Keratinocyte (primary cell): Measurements from ENCODE around the gene ZNF141. TPM values are rescaled to one million over a fixed set of nuclear protein-coding genes. Genes with fewer than 3 reads are reported as not detected.

Source experiments
- DNase-seq: peaks from one replicate; pipeline ENCODE4 v3.0.0-alpha.2; 2011; ENCODE audit warnings: low read depth, missing footprints, low spot score
- FAIRE-seq: peaks from 2 replicates; lab custom pipeline; 2011; peaks lifted over from hg19 to GRCh38; lab: Jason Lieb, UNC
- H2AFZ ChIP-seq: 2 replicates; pipeline ENCODE4 v1.6.0; 2012; ENCODE audit warnings: low read length, control low read depth, inconsistent platforms; ENCODE audit not compliant: control insufficient read depth
- H3K27ac ChIP-seq: 2 replicates; pipeline ENCODE4 v1.5.1; 2011; ENCODE audit warnings: low read length; ENCODE audit not compliant: control insufficient read depth, insufficient read depth
- H3K27me3 ChIP-seq: 3 replicates; pipeline ENCODE4 v1.6.0; 2011; ENCODE audit warnings: low read length; ENCODE audit not compliant: control insufficient read depth, insufficient read depth; ENCODE audit errors: extremely low read depth
- H3K36me3 ChIP-seq, 2 experiments: 2 replicates in 1 of 2; 3 replicates in 1 of 2; pipeline ENCODE4 v1.5.1; 2011; ENCODE audit warnings: low read length in 2 of 2, mild to moderate bottlenecking in 1 of 2; ENCODE audit not compliant: control insufficient read depth in 2 of 2, insufficient read depth in 2 of 2; ENCODE audit errors: extremely low read depth in 1 of 2
- H3K4me1 ChIP-seq: 3 replicates; pipeline ENCODE4 v1.5.1; 2011; ENCODE audit warnings: low read length; ENCODE audit not compliant: control insufficient read depth, insufficient read depth; ENCODE audit errors: extremely low read depth
- H3K4me2 ChIP-seq: 3 replicates; pipeline ENCODE4 v1.6.0; 2011; ENCODE audit warnings: low read depth, low read length; ENCODE audit not compliant: control insufficient read depth, insufficient read depth; ENCODE audit errors: extremely low read depth
- H3K4me3 ChIP-seq, 3 experiments: fragments of 200-600 bp in 1 of 3; sonication (generic) in 1 of 3; 2 replicates in 2 of 3; 3 replicates in 1 of 3; pipeline ENCODE4 v1.5.1; 2011 to 2016; ENCODE audit warnings: low read length in 3 of 3, mild to moderate bottlenecking in 3 of 3, control low read depth in 2 of 3, inconsistent platforms in 1 of 3, low read depth in 1 of 3, mixed read lengths in 1 of 3, mixed run types in 1 of 3, moderate library complexity in 1 of 3; ENCODE audit not compliant: control insufficient read depth in 2 of 3, insufficient read depth in 2 of 3; ENCODE audit errors: extremely low read depth in 1 of 3
- H3K79me2 ChIP-seq: 2 replicates; pipeline ENCODE4 v1.6.0; 2012; ENCODE audit warnings: low read length; ENCODE audit not compliant: control insufficient read depth, insufficient read depth
- H3K9ac ChIP-seq: 3 replicates; pipeline ENCODE4 v1.6.0; 2011; ENCODE audit warnings: low read length; ENCODE audit not compliant: control insufficient read depth, insufficient read depth; ENCODE audit errors: extremely low read depth
- H3K9me1 ChIP-seq: 3 replicates; pipeline ENCODE4 v1.6.0; 2011; ENCODE audit warnings: low read length; ENCODE audit not compliant: control insufficient read depth, insufficient read depth; ENCODE audit errors: extremely low read depth
- H3K9me3 ChIP-seq: 2 replicates; pipeline ENCODE4 v1.5.1; 2012; ENCODE audit warnings: low read depth, low read length; ENCODE audit not compliant: control insufficient read depth
- H4K20me1 ChIP-seq: 3 replicates; pipeline ENCODE4 v1.6.0; 2011; ENCODE audit warnings: low read length; ENCODE audit not compliant: control insufficient read depth, insufficient read depth; ENCODE audit errors: extremely low read depth
- EZH2 ChIP-seq: IDR thresholded peaks from one replicate; pipeline ENCODE4 v1.6.1; 2012; ENCODE audit warnings: inconsistent platforms, mild to moderate bottlenecking, low read length, moderate library complexity
- dilution Hi-C: fragments of 300-500 bp; cut with MboI; formaldehyde crosslinking; loops from one replicate; pipeline ENCODE4 v1.7.0; 2020; ENCODE audit warnings: low sequenced_read_pairs; ENCODE audit not compliant: extremely low pct_ligation_motif_present
- polyA plus RNA-seq, 5 experiments: library from polyadenylated mRNA; depleted of rRNA in 3 of 5; stranded (reverse) in 3 of 5; stranded (forward) in 1 of 5; unstranded in 1 of 5; fragments of >200 nt; gene quantifications; 1 replicate in 1 of 5; 2 replicates in 3 of 5; 3 replicates in 1 of 5; pipeline versions ENCODE4 v1.2.1 to v1.2.3, GENCODE V29; 2011 to 2012; ENCODE audit warnings: missing spikeins in 2 of 5, low read depth in 1 of 5, low replicate concordance in 1 of 5
- TF ChIP-seq, protein P1 (sequence below), 3 experiments: IDR thresholded peaks in 1 of 3; conservative IDR thresholded peaks in 1 of 3; optimal IDR thresholded peaks in 1 of 3; 2 replicates in 2 of 3; 3 replicates in 1 of 3; pipeline versions ENCODE3 to v1.5.1; 2011; ENCODE audit warnings: low read length in 3 of 3, mild to moderate bottlenecking in 3 of 3, moderate library complexity in 2 of 3, control low read depth in 1 of 3, inconsistent platforms in 1 of 3; ENCODE audit not compliant: insufficient read depth in 2 of 3; ENCODE audit errors: extremely low read depth in 1 of 3

ZNF141 gene
- polyA plus RNA-seq, 1 donor (not counting 4 experiments of a cell fraction or from before 2014, with no cell fraction given), result 3.7 TPM

DNA sequence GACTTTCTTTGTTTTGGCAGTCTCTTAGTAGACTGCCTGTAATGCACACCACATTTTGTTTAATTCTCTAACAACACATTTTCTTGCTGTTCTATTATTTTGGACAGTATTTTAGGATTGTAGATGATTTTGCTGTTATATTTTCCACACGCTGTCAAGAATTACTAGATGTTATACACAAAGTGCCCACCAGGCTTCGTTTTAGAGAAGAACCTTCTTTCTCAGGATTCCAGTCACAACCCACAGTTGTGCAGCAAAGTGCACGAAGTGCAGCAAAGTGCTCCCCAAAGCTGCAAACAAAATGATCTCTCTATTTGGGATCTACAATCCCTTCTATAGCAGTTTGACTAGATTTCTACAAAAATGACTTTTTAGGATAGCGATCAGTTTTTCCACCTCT lies 2.4 kb downstream of the ZNF141 start:
- H3K36me3 ChIP-seq, result peaks cover 0 to 4% of the 10 kb centered on the region in 2 experiments
- no peak overlapping the region for H3K4me2 ChIP-seq
- dilution Hi-C loops, result no loop called here
- H3K79me2 ChIP-seq, result peaks cover 43% of the 10 kb centered on the region
- no peak overlapping the region for H3K4me3 ChIP-seq
- H3K9me1 ChIP-seq, result no peaks in the 10 kb centered on the region
- no peak overlapping the region for H3K27ac ChIP-seq
- TF ChIP-seq, protein P1, sequence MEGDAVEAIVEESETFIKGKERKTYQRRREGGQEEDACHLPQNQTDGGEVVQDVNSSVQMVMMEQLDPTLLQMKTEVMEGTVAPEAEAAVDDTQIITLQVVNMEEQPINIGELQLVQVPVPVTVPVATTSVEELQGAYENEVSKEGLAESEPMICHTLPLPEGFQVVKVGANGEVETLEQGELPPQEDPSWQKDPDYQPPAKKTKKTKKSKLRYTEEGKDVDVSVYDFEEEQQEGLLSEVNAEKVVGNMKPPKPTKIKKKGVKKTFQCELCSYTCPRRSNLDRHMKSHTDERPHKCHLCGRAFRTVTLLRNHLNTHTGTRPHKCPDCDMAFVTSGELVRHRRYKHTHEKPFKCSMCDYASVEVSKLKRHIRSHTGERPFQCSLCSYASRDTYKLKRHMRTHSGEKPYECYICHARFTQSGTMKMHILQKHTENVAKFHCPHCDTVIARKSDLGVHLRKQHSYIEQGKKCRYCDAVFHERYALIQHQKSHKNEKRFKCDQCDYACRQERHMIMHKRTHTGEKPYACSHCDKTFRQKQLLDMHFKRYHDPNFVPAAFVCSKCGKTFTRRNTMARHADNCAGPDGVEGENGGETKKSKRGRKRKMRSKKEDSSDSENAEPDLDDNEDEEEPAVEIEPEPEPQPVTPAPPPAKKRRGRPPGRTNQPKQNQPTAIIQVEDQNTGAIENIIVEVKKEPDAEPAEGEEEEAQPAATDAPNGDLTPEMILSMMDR (optimal IDR thresholded peaks at IDR 0.05 in 1 of 3, IDR thresholded peaks at IDR 0.05 in 1 of 3, conservative IDR thresholded peaks at IDR 0.05 in 1 of 3; ENCODE audit: extremely low read depth in 1 of 3, insufficient read depth in 2 of 3, low read length in 3 of 3), result peak in 2 of 3 experiments; percentile 13 to 19
- no peak for TF ChIP-seq EZH2
- FAIRE-seq (no peak), DNase-seq (no peak)
- no peak overlapping the region for H2AFZ ChIP-seq
- no peak overlapping the region for H3K9ac ChIP-seq
- peaks cover 5% of the 10 kb centered on the region for H3K9me3 ChIP-seq
- H3K27me3 ChIP-seq, result no peaks in the 10 kb centered on the region
- H3K4me1 ChIP-seq, result peaks cover 9% of the 10 kb centered on the region
- no peaks in the 10 kb centered on the region for H4K20me1 ChIP-seq

DNA sequence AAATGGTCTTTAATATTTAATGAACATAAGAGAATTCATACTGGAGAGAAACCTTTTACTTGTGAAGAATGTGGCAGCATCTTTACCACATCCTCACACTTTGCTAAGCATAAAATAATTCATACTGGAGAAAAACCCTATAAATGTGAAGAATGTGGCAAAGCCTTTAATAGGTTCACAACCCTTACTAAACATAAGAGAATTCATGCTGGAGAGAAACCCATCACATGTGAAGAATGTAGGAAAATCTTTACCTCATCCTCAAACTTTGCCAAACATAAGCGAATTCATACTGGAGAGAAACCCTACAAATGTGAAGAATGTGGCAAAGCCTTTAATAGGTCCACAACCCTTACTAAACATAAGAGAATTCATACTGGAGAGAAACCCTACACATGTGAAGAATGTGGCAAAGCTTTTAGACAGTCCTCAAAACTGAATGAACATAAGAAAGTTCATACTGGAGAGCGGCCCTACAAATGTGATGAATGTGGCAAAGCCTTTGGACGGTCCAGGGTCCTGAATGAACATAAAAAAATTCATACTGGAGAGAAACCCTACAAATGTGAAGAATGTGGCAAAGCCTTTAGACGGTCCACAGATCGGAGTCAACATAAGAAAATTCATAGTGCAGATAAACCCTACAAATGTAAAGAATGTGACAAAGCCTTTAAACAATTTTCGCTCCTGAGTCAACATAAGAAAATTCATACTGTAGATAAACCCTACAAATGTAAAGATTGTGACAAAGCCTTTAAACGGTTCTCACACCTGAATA lies 35.6 kb downstream of the ZNF141 start:
- Histone ChIP-seq H3K9ac (no peak overlapping the region), H3K79me2 (no peaks in the 10 kb centered on the region), H2AFZ (no peak overlapping the region), H3K4me1 (no peaks in the 10 kb centered on the region), H3K9me1 (no peaks in the 10 kb centered on the region), H3K4me3 (no peak overlapping the region), H4K20me1 (no peaks in the 10 kb centered on the region), H3K27me3 (no peaks in the 10 kb centered on the region), H3K27ac (no peak overlapping the region), H3K36me3 (peaks cover 2 to 4% of the 10 kb centered on the region in 2 experiments), H3K9me3 (peaks cover 47% of the 10 kb centered on the region), H3K4me2 (no peak overlapping the region)
- FAIRE-seq, result no peak
- DNase-seq, result no peak
- dilution Hi-C loops, result no loop called here
- TF ChIP-seq EZH2, result no peak
- TF ChIP-seq, protein P1 (optimal IDR thresholded peaks at IDR 0.05 in 1 of 3, IDR thresholded peaks at IDR 0.05 in 1 of 3, conservative IDR thresholded peaks at IDR 0.05 in 1 of 3; ENCODE audit: extremely low read depth in 1 of 3, insufficient read depth in 2 of 3, low read length in 3 of 3), result no peak
